HEK293T (cell line): ENCODE results near the gene SLC13A3.

Source experiments
- ELF4 ChIP-seq: fragments of 450-650 bp; IDR thresholded peaks from 2 replicates; pipeline ENCODE4 v1.6.1; 2017; ENCODE audit warnings: antibody characterized with exemption
- FOXA1 ChIP-seq: fragments of 450-650 bp; IDR thresholded peaks from 2 replicates; pipeline ENCODE4 v1.6.1; 2016; ENCODE audit warnings: mild to moderate bottlenecking
- NFRKB ChIP-seq: fragments of 450-650 bp; IDR thresholded peaks from 2 replicates; pipeline ENCODE4 v1.6.1; 2016; ENCODE audit warnings: mild to moderate bottlenecking, moderate library complexity
- SP1 ChIP-seq: fragments of 450-650 bp; IDR thresholded peaks from 2 replicates; pipeline ENCODE4 v1.6.1; 2017

DNA sequence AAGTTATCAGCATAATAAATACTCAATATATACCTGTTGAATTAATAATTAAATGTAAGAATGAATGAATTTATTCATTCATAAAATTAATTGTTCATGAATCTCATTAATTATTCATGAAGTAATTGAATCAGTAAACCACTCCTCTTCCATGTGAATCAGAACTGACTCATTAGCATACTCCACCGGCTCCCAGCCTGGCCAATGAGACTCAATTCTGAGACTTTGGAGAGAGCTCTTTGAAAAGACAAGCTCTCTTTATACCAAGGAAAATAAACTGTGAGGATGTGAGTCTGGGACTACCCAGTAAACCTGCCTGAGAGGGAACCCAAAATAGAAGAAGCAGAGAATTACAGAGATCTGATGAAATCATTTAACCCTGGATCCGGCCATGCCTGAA is 49.8 kb upstream of the SLC13A3 start:
- TF ChIP-seq ELF4: no peak
- no peak for TF ChIP-seq FOXA1
- no peak for TF ChIP-seq SP1
- no peak for TF ChIP-seq NFRKB
